HT1080 (cell line): Measurements from ENCODE around the gene TTLL9. TPM values are rescaled to one million over a fixed set of nuclear protein-coding genes. Genes with fewer than 3 reads are reported as not detected.
A peak's percentile ranks its signal among the peaks of the same experiment; 100 is the strongest.

Experiments
- DNase-seq: peaks from one replicate; pipeline ENCODE4 v3.0.0-alpha.2; 2015; ENCODE audit warnings: low read depth
- small RNA-seq: library from RNA; depleted of rRNA; stranded (forward); fragments of <200 nt; gene quantifications from one replicate; pipeline ENCODE3, GENCODE V24; 2014
- total RNA-seq: library from RNA; depleted of rRNA; stranded (reverse); fragments of >200 nt; shearing (Covaris generic); gene quantifications from 2 replicates; pipeline ENCODE4 v1.2.3, GENCODE V29; 2014; rRNA removed

Gene TTLL9
- total RNA-seq, 1 experiment from 2014 or later = not detected

GRCh38 chr20:31974951-31975487, 104.6 kb downstream of the TTLL9 start:
- DNase-seq = no peak

- DNase-seq = no peak
These were observed 105.4 kb downstream of the TTLL9 start for GRCh38 chr20:31975874-31976273.

- no peak for DNase-seq
These were observed 106.6 kb downstream of the TTLL9 start for GRCh38 chr20:31977080-31977479.

- no peak for DNase-seq
These were observed 109.4 kb downstream of the TTLL9 start for GRCh38 chr20:31979713-31980426.

GRCh38 chr20:31981784-31982183, 111.3 kb downstream of the TTLL9 start:
- no peak for DNase-seq

GRCh38 chr20:31984981-31985471, 114.6 kb downstream of the TTLL9 start:
- no peak for DNase-seq

GRCh38 chr20:31987744-31988143, 117.3 kb downstream of the TTLL9 start:
- DNase-seq = peak; percentile 13

- no peak for DNase-seq
These were observed 118.1 kb downstream of the TTLL9 start for GRCh38 chr20:31988430-31989015.

- DNase-seq = no peak
These were observed 118.7 kb downstream of the TTLL9 start for GRCh38 chr20:31989030-31989645.

GRCh38 chr20:31990641-31991338, 120.4 kb downstream of the TTLL9 start:
- DNase-seq = no peak

- DNase-seq = no peak
These were observed 120.9 kb downstream of the TTLL9 start for GRCh38 chr20:31991339-31991705.

- DNase-seq = no peak
These were observed 121.7 kb downstream of the TTLL9 start for GRCh38 chr20:31992086-31992485.

Small RNAs within 50 kb of the gene (small RNA-seq; reads per million reads assigned to genes)
- not detected for gene RNU1-94P

Other genes with a start within 250 kb of the TTLL9 start
- gene COX4I2, start 232.7 kb upstream of the TTLL9 start, total RNA-seq = not detected in 2 replicates
- gene BCL2L1, start 147.8 kb upstream of the TTLL9 start, total RNA-seq = 120 and 146 TPM in 2 replicates
- 177 and 183 TPM in 2 replicates for gene TPX2, start 131.3 kb upstream of the TTLL9 start, total RNA-seq
- 0.70 and 1.0 TPM in 2 replicates for gene MYLK2, start 51.3 kb upstream of the TTLL9 start, total RNA-seq
- gene FOXS1, start 25.0 kb upstream of the TTLL9 start, total RNA-seq = 0.17 and 0.35 TPM in 2 replicates
- 0.30 TPM in 1 of 2 replicates, not detected in the other for gene DUSP15, start 107 bp upstream of the TTLL9 start, total RNA-seq
- 10.6 and 10.9 TPM in 2 replicates for gene PDRG1, start 81.4 kb downstream of the TTLL9 start, total RNA-seq
- not detected in 2 replicates for gene XKR7, start 97.5 kb downstream of the TTLL9 start, total RNA-seq
- gene CCM2L, start 139.8 kb downstream of the TTLL9 start, total RNA-seq = 0.03 TPM in 1 of 2 replicates, not detected in the other
- gene HCK, start 181.6 kb downstream of the TTLL9 start, total RNA-seq = not detected in 2 replicates
- 22.5 and 28.0 TPM in 2 replicates for gene TM9SF4, start 239.1 kb downstream of the TTLL9 start, total RNA-seq